ENCODE results near the gene RAPGEF4. TPM values are rescaled to one million over a fixed set of nuclear protein-coding genes. Genes with fewer than 3 reads are reported as not detected.
A peak's percentile ranks its signal among the peaks of the same experiment; 100 is the strongest.

The RAPGEF4 gene
- total RNA-seq, 4 donors from 2014 or later = 1.4 to 5.5 (median 1.8) TPM

- Histone ChIP-seq H3K4me1 (peaks cover 22 to 25% of the 10 kb centered on the region in 2 donors), H3K36me3 (no peaks in the 10 kb centered on the region), H3K4me3 (no peak overlapping the region), H3K9me3 (no peaks in the 10 kb centered on the region), H3K27ac (peak overlapping the region; percentile 4 to 64 (median 56)), H3K27me3 (no peaks in the 10 kb centered on the region)
- ATAC-seq (no peak), DNase-seq (no peak)
- TF ChIP-seq POLR2A (IDR thresholded peaks at IDR 0.05) = no peak
- TF ChIP-seq CTCF (IDR thresholded peaks at IDR 0.05 in 4 of 5, conservative IDR thresholded peaks at IDR 0.05 in 1 of 5) = no peak
- in situ Hi-C loops (cut with MboI; ENCODE audit: low sequenced_read_pairs in 4 of 4) = loop anchor here in 1 of 4 donors (25.0 kb wide), 1 partner anchor 115 kb away; no protein-coding TSS in a partner anchor
- intact Hi-C loops (cut with DNase I; ENCODE audit: low total_unique reads) = no loop called here
Measured at GRCh38 chr2:172926785-172927640, 191.4 kb downstream of the RAPGEF4 start.

- Histone ChIP-seq H3K9me3 (no peaks in the 10 kb centered on the region), H3K27me3 (no peaks in the 10 kb centered on the region), H3K4me3 (no peak overlapping the region), H3K4me1 (peaks cover 15 to 20% of the 10 kb centered on the region in 2 donors), H3K27ac (peak overlapping the region; percentile 7 to 64 (median 56)), H3K36me3 (no peaks in the 10 kb centered on the region)
- in situ Hi-C loops (cut with MboI; ENCODE audit: low sequenced_read_pairs in 4 of 4) (loop anchor here in 1 of 4 donors (25.0 kb wide), 1 partner anchor 115 kb away; no protein-coding TSS in a partner anchor), intact Hi-C loops (cut with DNase I; ENCODE audit: low total_unique reads) (no loop called here)
- DNase-seq = peak in 1 of 2 donors; percentile 17
- ATAC-seq = peak; percentile 40 to 62
- TF ChIP-seq POLR2A (IDR thresholded peaks at IDR 0.05) = no peak
- no peak for TF ChIP-seq CTCF (IDR thresholded peaks at IDR 0.05 in 4 of 5, conservative IDR thresholded peaks at IDR 0.05 in 1 of 5)
Measured at GRCh38 chr2:172927641-172928357, 192.2 kb downstream of the RAPGEF4 start.

- no peak for ATAC-seq
- intact Hi-C loops (cut with DNase I; ENCODE audit: low total_unique reads) (no loop called here), in situ Hi-C loops (cut with MboI; ENCODE audit: low sequenced_read_pairs in 4 of 4) (loop anchor here in 1 of 4 donors (25.0 kb wide), 1 partner anchor 116 kb away; no protein-coding TSS in a partner anchor)
Measured at GRCh38 chr2:172928756-172929155, 193.1 kb downstream of the RAPGEF4 start.

GRCh38 chr2:172929644-172930043 lies 194.0 kb downstream of the RAPGEF4 start:
- in situ Hi-C loops (cut with MboI; ENCODE audit: low sequenced_read_pairs in 4 of 4) = loop anchor here (5.0 to 25.0 kb wide), 6 partner anchors 62 to 125 kb away; no protein-coding TSS in a partner anchor

More at GRCh38 chr2:172928756-172929155, 193.1 kb downstream of the RAPGEF4 start:
- Histone ChIP-seq H3K36me3 (no peaks in the 10 kb centered on the region), H3K27ac (peak overlapping the region; percentile 0 to 64 (median 60)), H3K4me3 (no peak overlapping the region), H3K9me3 (no peaks in the 10 kb centered on the region), H3K27me3 (no peaks in the 10 kb centered on the region), H3K4me1 (peaks cover 12 to 20% of the 10 kb centered on the region in 2 donors)
- TF ChIP-seq CTCF (IDR thresholded peaks at IDR 0.05 in 4 of 5, conservative IDR thresholded peaks at IDR 0.05 in 1 of 5) (no peak), POLR2A (IDR thresholded peaks at IDR 0.05) (no peak)
- no peak for DNase-seq

More at GRCh38 chr2:172929644-172930043, 194.0 kb downstream of the RAPGEF4 start:
- H3K36me3 ChIP-seq = no peaks in the 10 kb centered on the region
- DNase-seq = no peak
- H3K27ac ChIP-seq = peak overlapping the region; percentile 51 to 67 (median 62)
- no peak overlapping the region for H3K4me3 ChIP-seq
- H3K9me3 ChIP-seq = no peaks in the 10 kb centered on the region
- intact Hi-C loops (cut with DNase I; ENCODE audit: low total_unique reads) = no loop called here
- TF ChIP-seq POLR2A (IDR thresholded peaks at IDR 0.05) (no peak), CTCF (IDR thresholded peaks at IDR 0.05 in 4 of 5, conservative IDR thresholded peaks at IDR 0.05 in 1 of 5) (no peak)
- peak in 1 of 2 donors; percentile 24 for ATAC-seq
- H3K27me3 ChIP-seq = no peaks in the 10 kb centered on the region
- peaks cover 12 to 20% of the 10 kb centered on the region in 2 donors for H3K4me1 ChIP-seq
